GM18498 (cell line): Measurements from ENCODE around the gene ISG20.
"Not testable (repeated sequence)": the region's sequence is repeated elsewhere in the genome, so short reads cannot be mapped to it uniquely, and the experiment has no call there.

Experiments
- ATAC-seq: cut with Tn5 transposase; IDR thresholded peaks from one replicate; pipeline ENCODE4 v1.9.1; 2021; ENCODE audit warnings: mild to moderate bottlenecking, moderate library complexity; ENCODE audit not compliant: unreplicated experiment

ISG20 gene

GRCh38 chr15:88634449-88634848, 4.4 kb upstream of the ISG20 start:
- no peak for ATAC-seq

- ATAC-seq, result peak; percentile 35
Observed at GRCh38 chr15:88635318-88635717, 3.5 kb upstream of the ISG20 start.

DNA sequence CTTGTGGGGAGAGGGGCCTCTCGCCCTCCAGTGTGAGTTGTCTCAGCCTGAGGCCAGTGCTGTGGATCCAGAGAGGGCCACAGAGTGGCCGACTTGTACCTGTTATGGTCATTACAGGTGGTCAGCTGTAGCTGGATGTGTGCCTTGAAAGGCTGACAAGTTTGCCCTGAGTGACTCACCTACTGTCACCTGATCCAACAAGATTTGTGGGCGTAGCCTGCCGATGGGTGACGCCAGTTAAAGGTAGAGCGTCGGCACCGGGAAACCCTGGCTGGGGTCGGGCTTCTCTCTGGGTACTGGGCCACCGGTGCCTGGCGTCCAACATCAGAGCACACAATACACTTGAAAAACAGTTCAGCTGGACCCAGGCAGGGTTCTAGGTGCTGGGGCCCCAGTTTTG, 2.8 kb upstream of the ISG20 start:
- no peak for ATAC-seq

DNA sequence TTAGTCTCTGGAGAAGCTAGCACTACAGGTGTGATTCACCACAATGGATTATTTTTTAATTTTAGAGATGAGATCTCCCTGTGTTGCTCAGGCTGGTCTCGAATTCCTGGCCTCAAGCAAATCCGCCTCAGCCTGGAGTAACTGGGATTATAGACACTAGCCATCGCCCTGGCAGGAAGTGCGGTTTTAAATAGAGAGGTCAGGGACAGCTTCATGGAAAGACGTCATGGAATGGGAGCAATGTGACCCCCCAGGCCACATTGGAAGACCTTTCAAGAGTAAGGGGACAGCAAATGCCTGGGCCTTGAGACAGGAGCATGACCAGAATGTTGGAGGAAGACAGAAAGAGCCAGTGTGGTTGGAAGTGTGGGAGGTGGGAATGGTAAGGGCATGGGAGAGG, 2.2 kb upstream of the ISG20 start:
- no peak for ATAC-seq

GRCh38 chr15:88637436-88637835, 1.4 kb upstream of the ISG20 start:
- no peak for ATAC-seq

DNA sequence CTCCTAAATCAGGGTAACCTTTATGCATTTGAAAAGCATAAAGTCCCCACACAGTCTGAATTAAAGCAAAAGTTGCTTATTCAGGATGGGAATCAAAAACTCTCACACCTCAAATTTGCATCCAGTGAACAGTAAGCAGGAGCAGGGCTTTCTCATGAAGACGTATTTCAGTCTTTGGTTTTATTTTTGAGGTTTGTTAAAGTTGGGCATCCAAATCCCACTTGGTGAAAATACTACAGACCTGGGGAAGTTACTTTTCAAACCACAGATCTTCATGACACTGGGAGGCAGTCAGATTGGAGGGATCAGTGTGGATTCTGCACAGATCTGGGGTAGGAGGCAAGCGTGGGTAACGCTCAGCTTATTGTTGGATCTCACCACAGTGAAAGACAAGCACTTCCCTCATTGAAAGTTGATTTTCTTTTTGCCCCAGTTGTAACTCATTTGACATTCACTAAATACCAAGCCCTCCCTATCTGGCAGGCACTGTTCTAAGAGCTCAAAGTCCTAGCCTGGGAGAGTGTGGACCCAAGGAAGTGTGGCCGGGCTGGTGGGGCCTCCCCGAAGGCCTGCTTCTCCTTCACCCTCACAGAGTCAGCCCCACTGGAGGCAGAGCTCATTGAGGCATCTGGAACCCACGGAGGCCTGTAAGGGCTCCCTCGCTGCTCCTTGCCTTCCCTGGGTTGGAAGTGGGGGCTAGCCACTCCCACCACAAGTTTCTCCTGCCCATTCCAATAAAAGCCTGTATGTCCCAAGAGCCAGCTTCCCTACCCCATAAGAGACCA, 783 bp upstream of the ISG20 start:
- no peak for ATAC-seq

DNA sequence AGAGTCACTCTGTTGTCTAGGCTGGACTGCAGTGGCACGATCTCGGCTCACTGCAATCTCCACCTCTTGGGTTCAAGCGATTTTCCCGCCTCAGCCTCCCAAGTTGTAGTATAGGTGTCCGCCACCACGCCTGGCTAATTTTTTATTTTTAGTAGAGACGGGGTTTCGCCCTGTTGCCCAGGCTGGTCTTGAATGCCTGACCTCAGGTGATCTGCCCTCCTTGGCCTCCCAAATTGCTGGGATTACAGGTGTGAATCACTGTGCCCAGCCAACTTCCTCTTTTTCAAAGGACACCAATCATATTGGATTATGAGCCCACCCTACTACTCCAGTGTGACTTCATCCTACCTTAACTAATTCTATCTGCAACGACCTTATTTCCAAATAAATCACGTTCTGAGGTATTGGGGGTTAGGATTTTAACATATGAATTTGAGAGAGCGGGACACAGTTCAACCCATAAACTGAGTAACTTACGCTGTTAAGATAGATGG, 3.2 kb downstream of the ISG20 start:
- no peak for ATAC-seq

- ATAC-seq, result not testable (repeated sequence)
Observed at GRCh38 chr15:88642514-88642913, 3.7 kb downstream of the ISG20 start.

DNA sequence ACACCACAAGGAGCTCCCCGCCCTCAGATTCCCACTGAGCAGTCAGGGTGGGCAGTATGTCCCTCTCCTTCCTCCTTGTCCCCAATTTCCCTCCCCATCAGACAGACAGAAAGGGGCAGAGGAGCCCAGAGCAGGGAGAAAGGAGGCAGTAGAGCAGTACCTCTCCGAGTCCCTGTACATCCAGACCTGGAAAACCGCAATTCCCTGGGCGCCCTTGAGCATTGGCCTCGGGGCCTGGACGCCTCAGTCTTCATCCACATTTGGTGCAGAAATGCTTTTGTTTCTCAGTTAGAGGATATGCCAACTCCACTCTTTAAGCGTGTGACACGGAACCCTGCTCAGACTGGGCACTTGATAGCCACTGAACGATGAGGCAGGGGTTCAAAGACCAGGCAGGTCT, 5.9 kb downstream of the ISG20 start:
- ATAC-seq, result no peak

GRCh38 chr15:88645171-88646087, 6.6 kb downstream of the ISG20 start:
- ATAC-seq, result no peak

DNA sequence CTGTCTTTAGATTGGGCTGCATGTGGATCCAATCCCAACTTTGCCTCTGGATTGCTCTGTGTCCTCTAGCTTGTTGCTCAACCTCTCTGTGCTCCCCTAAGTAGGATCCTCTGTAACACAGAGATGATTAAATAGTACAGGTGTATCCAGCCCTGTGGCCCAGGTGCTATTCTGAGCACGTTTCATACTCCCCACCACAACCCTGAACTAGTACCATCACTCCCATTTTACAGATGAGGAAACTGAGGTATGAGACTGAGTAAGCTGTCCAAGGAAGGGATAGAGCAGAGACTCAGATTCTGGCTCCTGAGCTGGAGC, 7.2 kb downstream of the ISG20 start:
- ATAC-seq, result no peak

DNA sequence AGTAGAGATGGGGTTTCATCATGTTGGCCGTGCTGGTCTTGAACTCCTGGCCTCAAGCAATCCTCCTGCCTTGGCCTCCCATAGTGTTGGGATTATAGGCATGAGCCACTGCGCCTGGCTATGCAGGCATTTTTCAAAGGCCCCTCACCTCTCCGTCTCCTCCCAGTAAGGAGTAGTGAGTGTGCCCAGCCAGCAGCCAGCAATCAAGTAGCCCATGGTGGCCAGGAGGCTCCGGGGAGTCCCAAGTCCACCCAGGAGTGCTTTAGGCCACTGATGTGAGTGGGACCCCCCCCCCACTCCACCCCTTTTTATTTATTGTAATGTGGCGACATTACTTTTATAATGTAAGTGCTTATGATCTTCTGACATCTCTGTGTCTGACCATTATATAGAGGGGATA, 8.1 kb downstream of the ISG20 start:
- ATAC-seq, result no peak

DNA sequence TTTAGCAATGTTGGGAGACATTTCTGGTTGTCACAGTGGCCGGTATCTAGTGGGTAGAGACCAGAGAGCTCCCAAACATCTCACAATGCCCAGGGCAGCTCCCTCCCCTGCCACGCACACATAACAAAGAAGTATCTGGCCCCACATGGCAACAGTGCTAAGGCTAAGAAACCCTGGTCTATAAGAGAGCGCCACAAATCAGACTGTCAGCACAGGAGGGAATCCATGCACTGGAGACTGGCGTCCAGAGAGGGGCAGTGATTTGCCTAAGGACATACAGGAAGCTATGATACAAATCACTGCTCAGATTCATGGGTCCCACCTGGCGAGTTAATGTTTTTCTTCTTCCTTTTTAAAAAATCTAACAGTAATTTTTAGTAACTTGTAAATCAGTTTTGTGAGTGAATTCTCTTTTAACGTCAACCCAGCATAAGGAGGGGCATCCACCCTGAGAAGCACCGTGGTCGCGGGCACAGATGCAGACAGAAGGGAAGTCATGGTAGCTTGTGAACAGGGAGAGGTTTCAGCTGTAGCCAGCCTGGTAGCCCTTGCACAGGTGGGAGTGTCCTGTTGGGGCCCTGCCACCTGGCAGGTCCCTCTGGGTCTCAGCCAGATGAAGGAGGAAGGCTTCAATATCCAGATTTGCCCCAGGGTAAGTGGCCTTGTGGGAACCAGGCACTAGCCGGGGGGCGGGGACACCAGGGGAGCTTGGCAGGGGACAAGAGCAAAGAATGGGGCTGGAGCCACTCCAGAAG, 8.7 kb downstream of the ISG20 start:
- no peak for ATAC-seq

DNA sequence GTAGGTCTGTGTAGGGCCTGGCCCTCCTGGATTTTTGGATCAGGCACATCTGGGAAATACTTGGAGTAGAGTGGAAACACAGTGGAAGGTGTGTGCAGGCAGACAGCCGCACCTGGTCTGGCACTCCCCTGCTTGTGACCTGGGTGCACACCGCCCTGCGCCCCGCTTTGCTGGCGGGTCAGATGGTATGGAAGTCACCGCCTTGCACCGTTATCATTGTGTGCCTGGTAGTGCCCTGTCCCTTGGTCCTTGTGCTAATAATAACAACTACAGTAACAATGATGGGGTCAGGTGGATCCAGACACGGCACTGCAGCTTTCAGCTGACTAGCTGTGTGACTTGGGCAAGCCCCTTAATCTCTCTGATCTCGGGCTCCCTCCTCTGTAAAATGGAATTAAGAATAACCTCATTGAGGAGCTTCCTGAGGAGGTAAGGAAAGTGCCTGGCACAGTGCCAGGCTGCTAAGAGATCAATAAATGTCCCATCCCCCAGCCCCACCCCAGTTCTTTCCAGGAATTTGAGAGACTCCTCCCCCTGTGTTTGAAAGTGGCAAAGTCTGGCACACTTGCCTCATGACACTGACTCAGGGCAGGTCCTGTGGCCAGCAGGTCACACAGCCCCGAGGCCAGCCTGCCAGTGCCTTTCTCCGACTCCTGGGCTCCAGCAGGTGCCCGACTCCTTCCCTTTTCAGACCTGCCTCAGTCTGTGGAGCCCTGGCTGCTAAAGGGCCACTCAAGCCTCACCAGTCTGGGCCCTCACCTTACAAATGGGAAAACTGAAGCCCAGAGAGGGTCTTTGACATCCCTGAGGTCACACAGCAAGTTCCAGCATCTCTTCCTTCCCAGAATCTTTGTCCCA, 9.8 kb downstream of the ISG20 start:
- no peak for ATAC-seq

- ATAC-seq, result peak; percentile 81
Observed at GRCh38 chr15:88649286-88649733, 10.5 kb downstream of the ISG20 start.

- ATAC-seq, result peak; percentile 4
Observed at GRCh38 chr15:88649753-88650551, 11.1 kb downstream of the ISG20 start.

DNA sequence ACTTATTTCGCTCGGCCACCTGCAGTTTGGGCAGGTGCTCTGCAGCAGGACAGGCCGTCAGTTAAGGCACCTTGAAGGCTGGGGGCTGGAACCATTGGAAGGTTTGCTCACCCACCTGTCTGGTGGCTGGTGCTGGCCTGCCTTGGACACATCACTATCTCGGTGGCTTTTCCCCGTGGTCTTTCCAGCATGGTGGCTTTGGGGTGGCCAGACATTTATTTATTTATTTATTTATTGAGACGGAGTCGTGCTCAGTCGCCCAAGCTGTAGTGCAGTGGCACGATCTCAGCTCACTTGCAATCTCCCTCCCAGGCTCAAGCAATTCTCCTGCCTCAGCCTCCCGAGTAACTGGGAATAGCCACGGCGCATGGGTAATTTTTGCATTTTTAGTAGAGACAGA, 11.7 kb downstream of the ISG20 start:
- ATAC-seq, result no peak

DNA sequence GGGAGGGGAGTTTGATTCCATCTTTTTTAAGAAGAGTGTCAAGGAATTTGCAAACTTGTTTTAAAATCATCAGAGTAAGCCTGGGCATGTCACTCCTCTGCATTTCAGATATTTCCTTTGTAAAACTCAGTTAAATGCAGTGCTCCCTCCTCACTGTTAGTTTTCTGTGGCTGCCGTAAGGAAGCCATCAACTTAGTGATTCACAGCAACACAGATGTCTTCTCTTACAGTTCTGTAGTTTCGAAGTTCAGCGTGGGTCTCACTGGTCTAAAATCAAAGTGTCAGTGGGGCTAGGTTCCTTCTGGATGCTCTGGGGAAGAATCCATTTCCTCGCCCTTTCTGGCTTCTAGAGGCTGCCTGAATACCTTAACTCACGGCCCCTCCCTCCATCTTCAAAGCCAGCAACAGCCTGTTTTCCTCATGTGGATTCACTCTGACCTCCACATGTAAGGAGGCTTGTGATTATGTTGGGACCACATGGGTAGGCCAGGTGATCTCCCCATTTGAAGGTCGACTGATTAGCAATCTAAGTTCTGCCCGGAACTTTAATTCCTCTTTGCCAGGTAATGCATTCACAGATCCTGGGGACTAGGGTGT, 12.4 kb downstream of the ISG20 start:
- no peak for ATAC-seq

GRCh38 chr15:88651971-88652370, 13.2 kb downstream of the ISG20 start:
- no peak for ATAC-seq
